ENCODE results near the gene DNAJB2.
A peak's percentile ranks its signal among the peaks of the same experiment; 100 is the strongest.
"Not testable (repeated sequence)": the region's sequence is repeated elsewhere in the genome, so short reads cannot be mapped to it uniquely, and the experiment has no call there.

Gene DNAJB2

DNA sequence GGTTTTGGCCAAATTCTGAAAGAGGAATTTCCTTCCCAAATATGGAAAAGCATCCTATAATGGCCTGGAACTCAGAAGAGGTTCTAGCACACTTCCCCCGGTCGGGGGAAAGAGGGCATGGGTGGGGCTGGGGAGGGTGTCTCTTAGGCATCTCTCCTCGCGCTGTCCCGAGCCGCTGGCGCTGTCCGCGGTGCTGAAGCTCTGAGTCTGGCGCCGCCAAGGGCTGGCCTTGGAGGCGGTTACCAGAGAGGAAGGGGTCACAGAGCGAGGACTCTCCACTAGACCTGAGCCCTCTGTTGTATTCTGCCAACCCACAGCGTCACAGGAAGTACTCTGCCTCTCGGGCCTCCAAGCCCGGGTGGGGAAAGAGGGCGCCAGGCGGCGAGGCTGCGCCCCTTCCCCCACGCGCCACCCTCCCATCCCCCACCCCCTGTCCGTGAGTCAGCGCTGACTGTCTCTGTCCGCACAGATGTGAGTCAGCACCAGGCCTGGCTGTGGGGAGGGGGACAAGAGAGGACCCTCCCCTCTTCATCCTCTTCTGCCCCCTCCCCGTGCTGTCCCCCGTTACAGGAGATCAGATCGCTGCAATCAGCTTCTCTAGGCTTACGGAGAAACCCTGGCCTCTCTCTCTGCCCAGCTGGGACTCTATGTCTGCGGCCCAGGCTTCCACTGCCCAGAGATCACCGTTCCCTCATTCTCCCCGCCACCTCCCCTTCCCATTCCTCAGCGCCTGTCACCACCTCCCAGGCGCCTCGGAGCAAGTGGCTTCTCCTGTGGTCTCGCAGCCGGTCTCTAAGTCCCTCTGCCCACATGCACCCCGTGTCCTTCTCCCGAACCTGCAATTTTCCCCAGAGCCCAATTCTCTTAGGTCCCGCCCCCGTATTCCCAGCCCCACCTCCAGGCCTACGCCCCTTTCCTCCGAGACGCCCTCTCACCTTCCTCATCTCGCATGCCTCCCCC is 29.3 kb downstream of the DNAJB2 start:
- TF ChIP-seq POLR2AphosphoS5 (IDR thresholded peaks at IDR 0.05; ENCODE audit: low read depth), result no peak
- TF ChIP-seq, protein P1, sequence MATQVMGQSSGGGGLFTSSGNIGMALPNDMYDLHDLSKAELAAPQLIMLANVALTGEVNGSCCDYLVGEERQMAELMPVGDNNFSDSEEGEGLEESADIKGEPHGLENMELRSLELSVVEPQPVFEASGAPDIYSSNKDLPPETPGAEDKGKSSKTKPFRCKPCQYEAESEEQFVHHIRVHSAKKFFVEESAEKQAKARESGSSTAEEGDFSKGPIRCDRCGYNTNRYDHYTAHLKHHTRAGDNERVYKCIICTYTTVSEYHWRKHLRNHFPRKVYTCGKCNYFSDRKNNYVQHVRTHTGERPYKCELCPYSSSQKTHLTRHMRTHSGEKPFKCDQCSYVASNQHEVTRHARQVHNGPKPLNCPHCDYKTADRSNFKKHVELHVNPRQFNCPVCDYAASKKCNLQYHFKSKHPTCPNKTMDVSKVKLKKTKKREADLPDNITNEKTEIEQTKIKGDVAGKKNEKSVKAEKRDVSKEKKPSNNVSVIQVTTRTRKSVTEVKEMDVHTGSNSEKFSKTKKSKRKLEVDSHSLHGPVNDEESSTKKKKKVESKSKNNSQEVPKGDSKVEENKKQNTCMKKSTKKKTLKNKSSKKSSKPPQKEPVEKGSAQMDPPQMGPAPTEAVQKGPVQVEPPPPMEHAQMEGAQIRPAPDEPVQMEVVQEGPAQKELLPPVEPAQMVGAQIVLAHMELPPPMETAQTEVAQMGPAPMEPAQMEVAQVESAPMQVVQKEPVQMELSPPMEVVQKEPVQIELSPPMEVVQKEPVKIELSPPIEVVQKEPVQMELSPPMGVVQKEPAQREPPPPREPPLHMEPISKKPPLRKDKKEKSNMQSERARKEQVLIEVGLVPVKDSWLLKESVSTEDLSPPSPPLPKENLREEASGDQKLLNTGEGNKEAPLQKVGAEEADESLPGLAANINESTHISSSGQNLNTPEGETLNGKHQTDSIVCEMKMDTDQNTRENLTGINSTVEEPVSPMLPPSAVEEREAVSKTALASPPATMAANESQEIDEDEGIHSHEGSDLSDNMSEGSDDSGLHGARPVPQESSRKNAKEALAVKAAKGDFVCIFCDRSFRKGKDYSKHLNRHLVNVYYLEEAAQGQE (IDR thresholded peaks at IDR 0.05; ENCODE audit: insufficient replicate concordance, low read depth), result peak; percentile 98
- H3K27me3 ChIP-seq (ENCODE audit: insufficient read depth, poor library complexity, severe bottlenecking), result peaks cover 5% of the 10 kb centered on the region
- peak; percentile 29 to 54 for DNase-seq (ENCODE audit: low read depth in 1 of 2, low spot score in 1 of 2)
- H3K27ac ChIP-seq (replicated peaks), result no peak overlapping the region
- no peak overlapping the region for H3K4me3 ChIP-seq (replicated peaks; ENCODE audit: insufficient read depth, low read length)

DNA sequence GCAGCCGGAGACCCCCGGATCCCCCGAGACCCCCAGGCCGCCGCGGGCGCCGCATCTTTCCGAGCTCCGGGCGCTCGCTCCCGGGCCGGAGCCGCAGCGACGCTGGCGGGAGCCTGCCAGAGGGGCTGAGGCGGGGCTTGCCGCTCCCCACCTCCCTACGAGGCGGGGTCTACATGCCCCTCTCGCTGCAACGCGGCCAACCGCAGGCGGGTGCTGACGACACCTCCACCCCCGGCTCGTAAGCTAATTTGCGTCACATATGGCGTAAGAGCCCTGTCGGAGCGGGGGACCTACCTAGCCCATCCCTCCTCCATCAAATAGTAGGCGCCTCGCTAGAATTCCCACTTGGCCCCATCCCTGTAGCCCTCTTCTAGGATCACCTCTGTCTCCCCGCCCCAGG is 30.1 kb downstream of the DNAJB2 start, which contains the start of gene PTPRN:
TSS of gene PTPRN (minus strand) at position 124 of the 400 bp plus-strand sequence. CDS start at position 55, 69 bp downstream.
- Histone ChIP-seq H3K4me3 (replicated peaks; ENCODE audit: insufficient read depth, low read length) (no peak within 1 kb of the TSS), H3K27me3 (ENCODE audit: insufficient read depth, poor library complexity, severe bottlenecking) (peaks cover 5% of the 10 kb centered on the region), H3K27ac (replicated peaks) (no peak within 1 kb of the TSS)
- DNase-seq (ENCODE audit: low read depth in 1 of 2, low spot score in 1 of 2), result no peak
- TF ChIP-seq, protein P2, sequence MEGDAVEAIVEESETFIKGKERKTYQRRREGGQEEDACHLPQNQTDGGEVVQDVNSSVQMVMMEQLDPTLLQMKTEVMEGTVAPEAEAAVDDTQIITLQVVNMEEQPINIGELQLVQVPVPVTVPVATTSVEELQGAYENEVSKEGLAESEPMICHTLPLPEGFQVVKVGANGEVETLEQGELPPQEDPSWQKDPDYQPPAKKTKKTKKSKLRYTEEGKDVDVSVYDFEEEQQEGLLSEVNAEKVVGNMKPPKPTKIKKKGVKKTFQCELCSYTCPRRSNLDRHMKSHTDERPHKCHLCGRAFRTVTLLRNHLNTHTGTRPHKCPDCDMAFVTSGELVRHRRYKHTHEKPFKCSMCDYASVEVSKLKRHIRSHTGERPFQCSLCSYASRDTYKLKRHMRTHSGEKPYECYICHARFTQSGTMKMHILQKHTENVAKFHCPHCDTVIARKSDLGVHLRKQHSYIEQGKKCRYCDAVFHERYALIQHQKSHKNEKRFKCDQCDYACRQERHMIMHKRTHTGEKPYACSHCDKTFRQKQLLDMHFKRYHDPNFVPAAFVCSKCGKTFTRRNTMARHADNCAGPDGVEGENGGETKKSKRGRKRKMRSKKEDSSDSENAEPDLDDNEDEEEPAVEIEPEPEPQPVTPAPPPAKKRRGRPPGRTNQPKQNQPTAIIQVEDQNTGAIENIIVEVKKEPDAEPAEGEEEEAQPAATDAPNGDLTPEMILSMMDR (IDR thresholded peaks at IDR 0.05; ENCODE audit: insufficient read depth, low read length), result no peak
- TF ChIP-seq, protein P1 (IDR thresholded peaks at IDR 0.05; ENCODE audit: insufficient replicate concordance, low read depth), result no peak
- TF ChIP-seq POLR2AphosphoS5 (IDR thresholded peaks at IDR 0.05; ENCODE audit: low read depth) (no peak), SPI1 (IDR thresholded peaks at IDR 0.05; ENCODE audit: borderline replicate concordance, low read depth) (no peak), GABPA (IDR thresholded peaks at IDR 0.05; ENCODE audit: low read depth) (no peak)

DNA sequence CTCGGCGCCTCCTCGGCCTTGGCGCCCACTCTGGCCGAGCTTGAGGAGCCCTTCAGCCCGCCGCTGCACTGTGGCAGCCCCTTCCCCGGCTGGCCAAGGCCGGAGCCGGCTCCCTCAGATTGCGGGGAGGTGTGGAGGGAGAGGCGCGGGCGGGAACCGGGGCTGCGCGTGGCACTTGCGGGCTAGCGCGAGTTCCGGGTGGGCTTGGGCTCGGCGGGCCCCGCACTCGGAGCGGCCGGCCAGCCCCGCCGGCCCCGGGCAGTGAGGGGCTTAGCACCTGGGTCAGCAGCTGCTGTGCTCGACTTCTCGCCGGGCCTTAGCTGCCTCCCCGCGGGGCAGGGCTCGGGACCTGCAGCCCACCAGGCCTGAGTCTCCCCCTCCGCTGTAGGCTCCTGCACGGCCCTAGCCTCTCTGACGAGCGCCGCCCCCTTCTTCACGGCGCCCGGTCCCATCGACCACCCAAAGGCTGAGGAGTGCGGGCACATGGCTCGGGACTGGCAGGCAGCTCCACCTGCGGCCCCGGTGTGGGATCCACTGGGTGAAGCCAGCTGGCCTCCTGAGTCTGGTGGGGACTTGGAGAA is 33.6 kb downstream of the DNAJB2 start:
- not testable (repeated sequence) for H3K27ac ChIP-seq (replicated peaks); H3K4me3 ChIP-seq (replicated peaks; ENCODE audit: insufficient read depth, low read length); DNase-seq (ENCODE audit: low read depth in 1 of 2, low spot score in 1 of 2); H3K27me3 ChIP-seq (ENCODE audit: insufficient read depth, poor library complexity, severe bottlenecking)

DNA sequence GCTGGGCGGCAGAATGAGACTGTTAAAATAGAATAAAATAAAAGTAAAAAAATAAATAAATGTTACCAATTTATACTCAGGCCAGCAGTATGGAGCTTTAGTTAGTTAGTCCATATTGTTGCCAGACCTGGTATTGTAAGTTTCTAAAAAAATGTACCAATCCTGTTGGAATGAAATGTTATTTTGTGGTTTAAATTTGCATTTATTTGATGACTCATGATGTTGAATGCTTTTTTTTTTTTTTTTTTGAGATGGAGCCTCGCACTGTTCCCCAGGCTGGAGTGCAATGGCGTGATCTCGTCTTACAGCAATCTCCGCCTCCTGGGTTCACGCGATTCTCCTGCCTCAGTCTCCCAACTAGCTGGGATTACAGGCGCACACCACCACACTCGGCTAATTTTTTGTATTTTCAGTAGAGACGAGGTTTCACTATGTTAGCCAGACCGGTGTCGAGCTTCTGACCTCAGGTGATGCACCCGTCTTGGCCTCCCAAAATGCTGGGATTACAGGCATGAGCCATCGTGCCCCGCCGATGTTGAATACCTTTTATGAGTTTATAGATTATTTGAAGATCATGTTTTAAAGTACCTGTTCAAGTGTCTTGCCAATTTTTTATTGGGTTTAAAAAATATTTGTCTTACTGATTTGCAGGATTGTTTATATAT is 35.8 kb downstream of the DNAJB2 start:
- TF ChIP-seq GABPA (IDR thresholded peaks at IDR 0.05; ENCODE audit: low read depth) (no peak), POLR2AphosphoS5 (IDR thresholded peaks at IDR 0.05; ENCODE audit: low read depth) (no peak), SPI1 (IDR thresholded peaks at IDR 0.05; ENCODE audit: borderline replicate concordance, low read depth) (no peak)
- TF ChIP-seq, protein P1 (IDR thresholded peaks at IDR 0.05; ENCODE audit: insufficient replicate concordance, low read depth), result no peak
- TF ChIP-seq, protein P2 (IDR thresholded peaks at IDR 0.05; ENCODE audit: insufficient read depth, low read length), result no peak
- no peak overlapping the region for H3K27ac ChIP-seq (replicated peaks)
- H3K4me3 ChIP-seq (replicated peaks; ENCODE audit: insufficient read depth, low read length), result no peak overlapping the region
- H3K27me3 ChIP-seq (ENCODE audit: insufficient read depth, poor library complexity, severe bottlenecking), result no peaks in the 10 kb centered on the region
- no peak for DNase-seq (ENCODE audit: low read depth in 1 of 2, low spot score in 1 of 2)
